Neuronal stem cell (in vitro differentiated cells): ENCODE data around the gene CENPO.
A peak's percentile ranks its signal among the peaks of the same experiment; 100 is the strongest.

Experiments
- DNase-seq: peaks from one replicate; pipeline ENCODE4 v3.0.0-alpha.2; 2013; ENCODE audit warnings: low spot score
- H2AFZ ChIP-seq: one replicate; pipeline ENCODE4 v1.6.1; 2013; ENCODE audit warnings: mild to moderate bottlenecking, low read length, inconsistent platforms
- H2AK5ac ChIP-seq: 2 replicates; pipeline ENCODE4 v1.6.1; 2013; ENCODE audit warnings: low read depth, mild to moderate bottlenecking, inconsistent platforms, low read length, moderate library complexity, mixed read lengths
- H2BK120ac ChIP-seq: 2 replicates; pipeline ENCODE4 v1.6.1; 2013; ENCODE audit warnings: low read depth, mild to moderate bottlenecking, inconsistent platforms, low read length, moderate library complexity, mixed read lengths
- H2BK12ac ChIP-seq: one replicate; pipeline ENCODE4 v1.6.1; 2013; ENCODE audit warnings: low read length, inconsistent platforms
- H2BK15ac ChIP-seq: 2 replicates; pipeline ENCODE4 v1.6.1; 2013; ENCODE audit warnings: mild to moderate bottlenecking, low read length, inconsistent platforms, mixed read lengths
- H2BK5ac ChIP-seq: one replicate; pipeline ENCODE4 v1.6.1; 2013; ENCODE audit warnings: inconsistent platforms, mild to moderate bottlenecking, low read length, moderate library complexity
- H3K14ac ChIP-seq: one replicate; pipeline ENCODE4 v1.6.1; 2013; ENCODE audit warnings: low read length, inconsistent platforms
- H3K18ac ChIP-seq: 2 replicates; pipeline ENCODE4 v1.6.1; 2013; ENCODE audit warnings: low read length, inconsistent platforms
- H3K23ac ChIP-seq: 2 replicates; pipeline ENCODE4 v1.6.1; 2013; ENCODE audit warnings: low read depth, mild to moderate bottlenecking, mixed read lengths, low read length, inconsistent platforms; ENCODE audit not compliant: poor library complexity
- H3K27ac ChIP-seq: replicated peaks from 3 replicates; pipeline ENCODE4 v1.5.1; 2013; ENCODE audit warnings: low read length, inconsistent platforms
- H3K27me3 ChIP-seq, 3 experiments: 2 replicates each; pipeline ENCODE4 v1.6.1; 2013; ENCODE audit warnings: low read length in 3 of 3, mild to moderate bottlenecking in 2 of 3, inconsistent platforms in 1 of 3, low read depth in 1 of 3, mixed read lengths in 1 of 3, moderate library complexity in 1 of 3; ENCODE audit not compliant: control insufficient read depth in 3 of 3, insufficient read depth in 3 of 3
- H3K36me3 ChIP-seq, 2 donors: replicated peaks in 1 of 2; 2 replicates each; pipeline ENCODE4 v1.6.1; 2013; ENCODE audit warnings: low read length in 2 of 2; ENCODE audit not compliant: control insufficient read depth in 2 of 2, insufficient read depth in 2 of 2
- H3K4ac ChIP-seq: 2 replicates; pipeline ENCODE4 v1.6.1; 2013; ENCODE audit warnings: inconsistent platforms, mild to moderate bottlenecking, low read length, moderate library complexity
- H3K4me1 ChIP-seq, 2 donors: 1 replicate in 1 of 2; 2 replicates in 1 of 2; pipeline ENCODE4 v1.6.1; 2013; ENCODE audit warnings: low read length in 2 of 2, low read depth in 1 of 2; ENCODE audit not compliant: control insufficient read depth in 2 of 2, insufficient read depth in 1 of 2
- H3K4me2 ChIP-seq: one replicate; pipeline ENCODE4 v1.6.1; 2013; ENCODE audit warnings: mild to moderate bottlenecking, low read length, inconsistent platforms; ENCODE audit not compliant: insufficient read depth, poor library complexity, severe bottlenecking
- H3K4me3 ChIP-seq, 2 donors: 2 replicates each; pipeline ENCODE4 v1.5.1; 2013; ENCODE audit warnings: low read length in 2 of 2, mild to moderate bottlenecking in 2 of 2, inconsistent platforms in 1 of 2, moderate library complexity in 1 of 2
- H3K79me1 ChIP-seq: one replicate; pipeline ENCODE4 v1.6.1; 2013; ENCODE audit warnings: low read depth, mild to moderate bottlenecking, inconsistent platforms, low read length, moderate library complexity
- H3K9ac ChIP-seq: one replicate; pipeline ENCODE4 v1.6.1; 2013; ENCODE audit warnings: mild to moderate bottlenecking, low read depth, low read length, inconsistent platforms; ENCODE audit not compliant: poor library complexity
- H3K9me3 ChIP-seq, 2 donors: replicated peaks in 1 of 2; 2 replicates each; pipeline versions ENCODE3 to v1.6.1; 2013; ENCODE audit warnings: low read length in 2 of 2, mild to moderate bottlenecking in 2 of 2, inconsistent platforms in 1 of 2, low read depth in 1 of 2, mixed read lengths in 1 of 2, moderate library complexity in 1 of 2; ENCODE audit not compliant: control insufficient read depth in 2 of 2, insufficient read depth in 1 of 2
- H4K8ac ChIP-seq: one replicate; pipeline ENCODE4 v1.6.1; 2013; ENCODE audit warnings: low read depth, mild to moderate bottlenecking, inconsistent platforms, low read length, moderate library complexity
- H4K91ac ChIP-seq: one replicate; pipeline ENCODE4 v1.6.1; 2013; ENCODE audit warnings: low read length, low read depth, mild to moderate bottlenecking, inconsistent platforms; ENCODE audit not compliant: poor library complexity
- WGBS, 2 donors: extraction: QIAGEN DNeasy Blood & Tissue Kit; methylation state at CpG; one replicate each; pipeline ENCODE4 v1.1.7; 2013; ENCODE audit warnings: missing lambda C conversion rate in 2 of 2, mixed read lengths in 1 of 2; ENCODE audit not compliant: insufficient read length in 2 of 2, insufficient replicate concordance in 1 of 2; ENCODE audit errors: extremely low coverage in 2 of 2; 5-methylcytosine and 5-hydroxymethylcytosine counted together

Gene CENPO

GRCh38 chr2:24844023-24844685, 50.9 kb downstream of the CENPO start:
- Histone ChIP-seq H3K23ac (peak overlapping the region; percentile 47), H3K36me3 (peaks cover 13 to 37% of the 10 kb centered on the region in 2 donors), H2BK120ac (no peak overlapping the region), H2BK12ac (no peak overlapping the region), H3K9ac (no peak overlapping the region), H3K14ac (no peak overlapping the region), H2AFZ (no peak overlapping the region), H3K4ac (no peak overlapping the region), H3K9me3 (peaks cover 11 to 13% of the 10 kb centered on the region in 2 donors), H3K79me1 (no peaks in the 10 kb centered on the region), H2BK15ac (no peak overlapping the region), H3K4me1 (no peaks in the 10 kb centered on the region), H3K18ac (peak overlapping the region; percentile 74), H3K27me3 (no peaks in the 10 kb centered on the region), H2BK5ac (no peak overlapping the region), H4K91ac (no peak overlapping the region), H2AK5ac (no peak overlapping the region), H3K4me3 (no peak overlapping the region), H4K8ac (no peak overlapping the region), H3K27ac (no peak overlapping the region), H3K4me2 (no peak overlapping the region)
- no peak for DNase-seq
- WGBS, 2 donors, result no CpG with 5 or more reads among the region's 9 CpGs

GRCh38 chr2:24845691-24846090, 52.5 kb downstream of the CENPO start:
- no peak overlapping the region for H3K18ac ChIP-seq
- no peak overlapping the region for H4K8ac ChIP-seq

GRCh38 chr2:24850944-24851343, 57.7 kb downstream of the CENPO start:
- H2BK15ac ChIP-seq, result no peak overlapping the region
- no peak overlapping the region for H3K9ac ChIP-seq
- no peak overlapping the region for H3K18ac ChIP-seq
- H3K4me3 ChIP-seq, result no peak overlapping the region
- H3K36me3 ChIP-seq, result peaks cover 5 to 16% of the 10 kb centered on the region in 2 donors
- no CpG with 5 or more reads among the region's 7 CpGs for WGBS, 2 donors
- no peak overlapping the region for H2AK5ac ChIP-seq
- DNase-seq, result no peak
- H4K8ac ChIP-seq, result no peak overlapping the region
- H2BK120ac ChIP-seq, result no peak overlapping the region
- no peak overlapping the region for H3K4me2 ChIP-seq
- no peak overlapping the region for H2BK12ac ChIP-seq
- H3K27ac ChIP-seq, result no peak overlapping the region
- no peak overlapping the region for H3K4ac ChIP-seq
- no peaks in the 10 kb centered on the region for H3K79me1 ChIP-seq
- no peak overlapping the region for H3K14ac ChIP-seq
- H3K23ac ChIP-seq, result no peak overlapping the region
- no peak overlapping the region for H2AFZ ChIP-seq
- no peak overlapping the region for H4K91ac ChIP-seq
- peaks cover 3 to 8% of the 10 kb centered on the region in 2 donors for H3K4me1 ChIP-seq
- peaks cover 13% of the 10 kb centered on the region in 2 donors for H3K9me3 ChIP-seq
- no peaks in the 10 kb centered on the region for H3K27me3 ChIP-seq
- H2BK5ac ChIP-seq, result no peak overlapping the region

More at GRCh38 chr2:24845691-24846090, 52.5 kb downstream of the CENPO start:
- Histone ChIP-seq H3K27me3 (no peaks in the 10 kb centered on the region), H2BK120ac (no peak overlapping the region), H3K23ac (no peak overlapping the region), H2BK5ac (no peak overlapping the region), H2BK15ac (no peak overlapping the region), H3K14ac (no peak overlapping the region), H3K4me1 (no peaks in the 10 kb centered on the region), H3K27ac (no peak overlapping the region), H3K9ac (no peak overlapping the region), H3K4me3 (no peak overlapping the region), H3K79me1 (no peaks in the 10 kb centered on the region), H3K4ac (no peak overlapping the region), H3K36me3 (peaks cover 12 to 21% of the 10 kb centered on the region in 2 donors), H2AFZ (no peak overlapping the region), H3K4me2 (no peak overlapping the region), H4K91ac (no peak overlapping the region), H2BK12ac (no peak overlapping the region), H2AK5ac (no peak overlapping the region), H3K9me3 (peaks cover 11 to 13% of the 10 kb centered on the region in 2 donors)
- WGBS, 2 donors, result no CpG with 5 or more reads among the region's 5 CpGs
- no peak for DNase-seq

GRCh38 chr2:24852026-24852425, 58.8 kb downstream of the CENPO start:
- peaks cover 9 to 13% of the 10 kb centered on the region in 2 donors for H3K9me3 ChIP-seq
- no peak overlapping the region for H2BK5ac ChIP-seq
- no peak overlapping the region for H3K18ac ChIP-seq
- no peak overlapping the region for H4K8ac ChIP-seq
- H2AFZ ChIP-seq, result no peak overlapping the region
- no peak overlapping the region for H3K4me2 ChIP-seq
- H3K23ac ChIP-seq, result no peak overlapping the region
- H3K4me1 ChIP-seq, result peaks cover 3 to 11% of the 10 kb centered on the region in 2 donors
- H4K91ac ChIP-seq, result no peak overlapping the region
- no peaks in the 10 kb centered on the region for H3K27me3 ChIP-seq
- no peaks in the 10 kb centered on the region for H3K79me1 ChIP-seq
- no peak for DNase-seq
- peak overlapping the region; percentile 47 for H3K9ac ChIP-seq
- H3K27ac ChIP-seq, result no peak overlapping the region
- no peak overlapping the region for H3K4me3 ChIP-seq
- H2BK120ac ChIP-seq, result no peak overlapping the region
- WGBS, 2 donors, result no CpG with 5 or more reads among the region's 13 CpGs
- no peak overlapping the region for H2BK15ac ChIP-seq
- H3K14ac ChIP-seq, result no peak overlapping the region
- H2BK12ac ChIP-seq, result no peak overlapping the region
- peaks cover 6 to 16% of the 10 kb centered on the region in 2 donors for H3K36me3 ChIP-seq
- no peak overlapping the region for H2AK5ac ChIP-seq
- no peak overlapping the region for H3K4ac ChIP-seq
